Prostate gland (tissue), 2 donors: ENCODE measurements around the gene IQCM.

Source experiments
- CTCF ChIP-seq, 4 experiments: fragments of 200-600 bp in 2 of 4; fragments of 450-650 bp in 2 of 4; sonication (generic) in 2 of 4; IDR thresholded peaks; 1 replicate in 3 of 4; 2 replicates in 1 of 4; pipeline ENCODE4 v1.5.1; 2016 to 2019; ENCODE audit warnings: antibody characterized with exemption in 4 of 4, mild to moderate bottlenecking in 2 of 4, moderate library complexity in 2 of 4
- POLR2A ChIP-seq: fragments of 450-650 bp; IDR thresholded peaks from one replicate; pipeline ENCODE4 v1.6.1; 2016; ENCODE audit warnings: antibody characterized with exemption, mild to moderate bottlenecking
- POLR2AphosphoS5 ChIP-seq: sonication (generic); formaldehyde crosslinking; IDR thresholded peaks from one replicate; pipeline ENCODE4 v1.6.1; 2017; ENCODE audit warnings: antibody characterized with exemption

- TF ChIP-seq CTCF (IDR thresholded peaks at IDR 0.05) = no peak
- TF ChIP-seq POLR2A = no peak
- no peak for TF ChIP-seq POLR2AphosphoS5
Measured at GRCh38 chr4:149684516-149684915, 131.1 kb downstream of the IQCM start.
